H1 (cell line): ENCODE data around the gene PANX2. TPM values are rescaled to one million over a fixed set of nuclear protein-coding genes. Genes with fewer than 3 reads are reported as not detected.

Source experiments
- CHD7 ChIP-seq: fragments of 300-600 bp; sonication (generic); IDR thresholded peaks from 2 replicates; pipeline ENCODE4 v1.7.1; 2012; ENCODE audit warnings: low read length, moderate library complexity, mild to moderate bottlenecking, inconsistent platforms; ENCODE audit not compliant: insufficient replicate concordance
- polyA plus RNA-seq, 7 experiments: library from polyadenylated mRNA; depleted of rRNA in 3 of 7; stranded (reverse) in 5 of 7; unstranded in 2 of 7; fragments of >200 nt in 5 of 7; fragments of 200-250 nt in 2 of 7; gene quantifications; 1 replicate in 5 of 7; 2 replicates in 1 of 7; 4 replicates in 1 of 7; pipeline versions ENCODE4 v1.2.1 to v1.2.3, GENCODE V29; 2011 to 2013; ENCODE audit warnings: missing spikeins in 2 of 7, mixed read lengths in 2 of 7
- total RNA-seq: library from RNA; stranded (reverse); fragmentation: NEBNext Ultra II Directional; extraction: Animal tissue kit (Norgen Biotek cat#: 25700); gene quantifications from 2 replicates; pipeline ENCODE4 v1.2.1, GENCODE V29; 2021

The PANX2 gene
- total and polyA plus RNA-seq, 2 of the 8 experiments (the other 6 are each of a cell fraction or from before 2014, with no cell fraction given), result 3.5 to 5.0 TPM

- no peak for TF ChIP-seq CHD7
These were observed 1.5 kb downstream of the PANX2 start (continued) for GRCh38 chr22:50171965-50172421.
